HG02970 (cell line): ENCODE data around the gene ADGRD1.
A peak's percentile ranks its signal among the peaks of the same experiment; 100 is the strongest.

Source experiments
- ATAC-seq: cut with Tn5 transposase; IDR thresholded peaks from one replicate; pipeline ENCODE4 v1.9.1; 2021; ENCODE audit warnings: mild to moderate bottlenecking, moderate library complexity, moderate number of reproducible peaks; ENCODE audit not compliant: unreplicated experiment, low FRiP score

Gene ADGRD1

GRCh38 chr12:131095826-131096680 is 142.3 kb downstream of the ADGRD1 start:
- no peak for ATAC-seq

GRCh38 chr12:131096681-131097181 is 143.0 kb downstream of the ADGRD1 start:
- no peak for ATAC-seq

- no peak for ATAC-seq
Observed at GRCh38 chr12:131097202-131098177, 143.8 kb downstream of the ADGRD1 start.

GRCh38 chr12:131098178-131098981 is 144.7 kb downstream of the ADGRD1 start:
- ATAC-seq: no peak

- no peak for ATAC-seq
Observed at GRCh38 chr12:131100031-131100674, 146.4 kb downstream of the ADGRD1 start.

GRCh38 chr12:131101006-131101405 is 147.3 kb downstream of the ADGRD1 start:
- ATAC-seq: no peak

- ATAC-seq: no peak
Observed at GRCh38 chr12:131101703-131102492, 148.2 kb downstream of the ADGRD1 start.

GRCh38 chr12:131102493-131102931 is 148.8 kb downstream of the ADGRD1 start:
- no peak for ATAC-seq

GRCh38 chr12:131102991-131103668 is 149.4 kb downstream of the ADGRD1 start:
- no peak for ATAC-seq

GRCh38 chr12:131103669-131104462 is 150.2 kb downstream of the ADGRD1 start:
- no peak for ATAC-seq

- ATAC-seq: peak; percentile 59
Observed at GRCh38 chr12:131104463-131105350, 151.0 kb downstream of the ADGRD1 start.

- ATAC-seq: no peak
Observed at GRCh38 chr12:131105351-131105735, 151.6 kb downstream of the ADGRD1 start.

GRCh38 chr12:131105736-131106348 is 152.1 kb downstream of the ADGRD1 start:
- no peak for ATAC-seq

- ATAC-seq: no peak
Observed at GRCh38 chr12:131106349-131106941, 152.7 kb downstream of the ADGRD1 start.

- ATAC-seq: no peak
Observed at GRCh38 chr12:131108177-131108955, 154.7 kb downstream of the ADGRD1 start.
